ENCODE data around the gene SAGE1.

- no peak for TF ChIP-seq CTCF (IDR thresholded peaks at IDR 0.05)
- TF ChIP-seq POLR2A (IDR thresholded peaks at IDR 0.05): no peak
Observed at GRCh38 chrX:135927897-135928296, 34.4 kb downstream of the SAGE1 start.

Measured in upper lobe of left lung (tissue), 4 donors.